NB4 (cell line): ENCODE results near the gene VASH1.

ENCODE experiments used
- MAX ChIP-seq: IDR thresholded peaks from 2 replicates; pipeline ENCODE4 v1.6.1; 2011; ENCODE audit warnings: low read depth, low read length
- POLR2A ChIP-seq: IDR thresholded peaks from 2 replicates; pipeline ENCODE4 v1.6.1; 2011; ENCODE audit warnings: mild to moderate bottlenecking; ENCODE audit not compliant: insufficient read length; ENCODE audit errors: extremely low read depth
- TF ChIP-seq, protein P1 (sequence below): IDR thresholded peaks from one replicate; pipeline ENCODE4 v1.5.1; 2012; ENCODE audit warnings: low read depth, low read length

DNA sequence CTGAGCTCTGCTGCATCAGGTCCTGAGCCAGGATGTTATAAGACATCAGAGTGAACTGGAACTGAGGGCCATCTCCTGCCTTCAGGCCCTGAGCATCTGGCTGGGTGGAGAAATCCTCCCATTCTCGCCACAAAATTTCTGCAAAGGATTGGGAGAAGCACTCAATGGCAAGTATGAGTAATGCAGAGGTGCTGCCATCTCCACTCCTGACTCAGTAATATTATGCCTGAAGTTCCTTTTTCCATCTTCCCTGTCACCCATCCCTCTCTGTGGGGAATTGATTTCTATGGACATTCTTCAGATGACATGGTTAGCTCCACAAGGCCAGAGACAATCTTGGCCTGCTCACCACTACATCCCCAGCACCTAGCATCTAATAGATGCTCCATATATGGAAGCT is 46.7 kb downstream of the VASH1 start:
- TF ChIP-seq, protein P1, sequence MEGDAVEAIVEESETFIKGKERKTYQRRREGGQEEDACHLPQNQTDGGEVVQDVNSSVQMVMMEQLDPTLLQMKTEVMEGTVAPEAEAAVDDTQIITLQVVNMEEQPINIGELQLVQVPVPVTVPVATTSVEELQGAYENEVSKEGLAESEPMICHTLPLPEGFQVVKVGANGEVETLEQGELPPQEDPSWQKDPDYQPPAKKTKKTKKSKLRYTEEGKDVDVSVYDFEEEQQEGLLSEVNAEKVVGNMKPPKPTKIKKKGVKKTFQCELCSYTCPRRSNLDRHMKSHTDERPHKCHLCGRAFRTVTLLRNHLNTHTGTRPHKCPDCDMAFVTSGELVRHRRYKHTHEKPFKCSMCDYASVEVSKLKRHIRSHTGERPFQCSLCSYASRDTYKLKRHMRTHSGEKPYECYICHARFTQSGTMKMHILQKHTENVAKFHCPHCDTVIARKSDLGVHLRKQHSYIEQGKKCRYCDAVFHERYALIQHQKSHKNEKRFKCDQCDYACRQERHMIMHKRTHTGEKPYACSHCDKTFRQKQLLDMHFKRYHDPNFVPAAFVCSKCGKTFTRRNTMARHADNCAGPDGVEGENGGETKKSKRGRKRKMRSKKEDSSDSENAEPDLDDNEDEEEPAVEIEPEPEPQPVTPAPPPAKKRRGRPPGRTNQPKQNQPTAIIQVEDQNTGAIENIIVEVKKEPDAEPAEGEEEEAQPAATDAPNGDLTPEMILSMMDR = no peak
- TF ChIP-seq MAX (no peak), POLR2A (no peak)
